Measurements from ENCODE around the gene TLE3. TPM values are rescaled to one million over a fixed set of nuclear protein-coding genes. Genes with fewer than 3 reads are reported as not detected.

Gene TLE3
- polyA plus RNA-seq, 1 of the 3 experiments (the other 2 are of a cell fraction), result 14.7 TPM

- TF ChIP-seq SMC3 (IDR thresholded peaks at IDR 0.05; ENCODE audit: low read depth, low read length) (no peak), RFX5 (IDR thresholded peaks at IDR 0.05; ENCODE audit: low read length) (no peak), TAF1 (IDR thresholded peaks at IDR 0.05; ENCODE audit: borderline replicate concordance, low read depth, low read length) (no peak), MAX (IDR thresholded peaks at IDR 0.05; ENCODE audit: low read depth) (no peak), YY1 (IDR thresholded peaks at IDR 0.05; ENCODE audit: low read depth) (no peak), RAD21 (IDR thresholded peaks at IDR 0.05; ENCODE audit: low read length) (no peak), JUND (IDR thresholded peaks at IDR 0.05) (no peak)
Measured at GRCh38 chr15:70051948-70052633, 45.6 kb downstream of the TLE3 start (continued).

- Histone ChIP-seq H3K4me1 (ENCODE audit: control insufficient read depth in 1 of 2, insufficient read depth in 2 of 2, low read depth in 1 of 2, low read length in 1 of 2) (peaks cover 0 to 31% of the 10 kb centered on the region in 2 experiments; a peak in 1 of 4 replicates), H3F3A (replicated peaks; ENCODE audit: insufficient read depth) (no peaks in the 10 kb centered on the region), H2AFZ (ENCODE audit: low read depth) (no peak overlapping the region), H3K36me3 (replicated peaks in 1 of 2; ENCODE audit: control insufficient read depth in 1 of 2, insufficient read depth in 2 of 2, low read length in 1 of 2) (peaks cover 5 to 61% of the 10 kb centered on the region in 2 experiments), H3K4me2 (no peak overlapping the region), H3K27ac (ENCODE audit: low read depth in 2 of 2, low read length in 1 of 2) (no peak overlapping the region), H3K27me3 (ENCODE audit: insufficient read depth) (no peaks in the 10 kb centered on the region), H3K9ac (no peak overlapping the region), H3K9me2 (no peaks in the 10 kb centered on the region), H3K4me3 (ENCODE audit: low read depth in 2 of 2, low read length in 1 of 2) (no peak overlapping the region), H3K79me2 (ENCODE audit: insufficient read depth) (no peaks in the 10 kb centered on the region), H3K9me3 (no peaks in the 10 kb centered on the region), H4K20me1 (ENCODE audit: insufficient read depth) (no peaks in the 10 kb centered on the region)
- no peak for TF ChIP-seq GATA2 (CRISPR knock-in tag; IDR thresholded peaks at IDR 0.05)
- no peak for TF ChIP-seq RCOR1 (IDR thresholded peaks at IDR 0.05; ENCODE audit: low read length)
- no peak for TF ChIP-seq POLR2AphosphoS5 (IDR thresholded peaks at IDR 0.05; ENCODE audit: low read depth, low read length)
- no peak for TF ChIP-seq NRF1 (IDR thresholded peaks at IDR 0.05; ENCODE audit: low read depth, low read length)
- TF ChIP-seq TAF1 (IDR thresholded peaks at IDR 0.05; ENCODE audit: borderline replicate concordance, low read depth, low read length), result no peak
- TF ChIP-seq EP300 (IDR thresholded peaks at IDR 0.05; ENCODE audit: borderline replicate concordance in 1 of 2, low read depth in 1 of 2, low read length in 1 of 2), result no peak
- TF ChIP-seq USF1 (IDR thresholded peaks at IDR 0.05; ENCODE audit: borderline replicate concordance, low read depth), result no peak
- TF ChIP-seq TEAD4 (IDR thresholded peaks at IDR 0.05; ENCODE audit: borderline replicate concordance, insufficient read depth), result no peak
- TF ChIP-seq RAD21 (IDR thresholded peaks at IDR 0.05; ENCODE audit: low read length), result no peak
- no peak for TF ChIP-seq IRF3 (IDR thresholded peaks at IDR 0.05; ENCODE audit: low read depth, low read length)
- TF ChIP-seq REST (IDR thresholded peaks at IDR 0.05; ENCODE audit: low read depth, low read length), result no peak
- no peak for TF ChIP-seq MEF2A (IDR thresholded peaks at IDR 0.05; ENCODE audit: borderline replicate concordance, low read depth)
- no peak for TF ChIP-seq CHD2 (IDR thresholded peaks at IDR 0.05; ENCODE audit: low read length, partially characterized antibody)
- DNase-seq, result no peak
- ChIA-PET CTCF (no interaction called here), POLR2A (no interaction called here)
- WGBS (ENCODE audit: low lambda C conversion rate), result 96% methylated on average over 5 of the region's 7 CpGs
Measured at GRCh38 chr15:70050970-70051369, 46.7 kb downstream of the TLE3 start.
